Heart left ventricle (tissue), 16 donors: ENCODE data around the gene SLIT3. TPM values are rescaled to one million over a fixed set of nuclear protein-coding genes. Genes with fewer than 3 reads are reported as not detected.
A peak's percentile ranks its signal among the peaks of the same experiment; 100 is the strongest.

ENCODE experiments used
- ATAC-seq, 4 donors: fragments of 200-7000 bp; cut with Tn5 transposase; one replicate each; pipeline ENCODE4 v1.9.1; 2020 to 2022; ENCODE audit warnings: moderate library complexity in 4 of 4, mild to moderate bottlenecking in 3 of 4, moderate number of reproducible peaks in 1 of 4
- DNase-seq, 5 donors: peaks; one replicate each; pipeline ENCODE4 v3.0.0-alpha.2; 2020
- H3K27ac ChIP-seq, 12 donors: fragments of 200-600 bp; sonication (generic) in 4 of 12; one replicate each; pipeline versions ENCODE4 v1.5.0 to v1.8.0; 2016 to 2022; ENCODE audit warnings: mild to moderate bottlenecking in 2 of 12
- H3K27me3 ChIP-seq, 9 donors: fragments of 200-600 bp; sonication (generic) in 2 of 9; one replicate each; pipeline versions ENCODE4 v1.5.1 to v1.8.0; 2016 to 2022; ENCODE audit warnings: mild to moderate bottlenecking in 3 of 9
- H3K36me3 ChIP-seq, 9 donors: fragments of 200-600 bp; sonication (generic) in 2 of 9; one replicate each; pipeline versions ENCODE4 v1.5.0 to v1.8.0; 2018 to 2022; ENCODE audit warnings: mild to moderate bottlenecking in 2 of 9
- H3K4me1 ChIP-seq, 12 donors: fragments of 200-600 bp; sonication (generic) in 4 of 12; one replicate each; pipeline versions ENCODE4 v1.5.0 to v1.8.0; 2016 to 2022; ENCODE audit warnings: mild to moderate bottlenecking in 3 of 12
- H3K4me3 ChIP-seq, 12 donors: fragments of 200-600 bp; sonication (generic) in 4 of 12; one replicate each; pipeline versions ENCODE4 v1.5.0 to v1.8.0; 2017 to 2022; ENCODE audit warnings: mild to moderate bottlenecking in 9 of 12, moderate library complexity in 4 of 12
- H3K9me3 ChIP-seq, 12 donors: fragments of 200-600 bp; sonication (generic) in 4 of 12; one replicate each; pipeline versions ENCODE4 v1.5.0 to v1.8.0; 2016 to 2022; ENCODE audit warnings: mild to moderate bottlenecking in 1 of 12
- POLR2A ChIP-seq, 2 donors: fragments of 450-650 bp; IDR thresholded peaks; one replicate each; pipeline ENCODE4 v1.6.1; 2017; ENCODE audit warnings: antibody characterized with exemption in 2 of 2, mild to moderate bottlenecking in 2 of 2, moderate library complexity in 2 of 2
- WGBS, 4 donors: extraction: QIAGEN DNeasy Blood & Tissue Kit in 2 of 4; methylation state at CpG; one replicate each; pipeline versions ENCODE4 v1.1.5 to v1.1.7; 2013 to 2018; 5-methylcytosine and 5-hydroxymethylcytosine counted together
- intact Hi-C, 10 donors: fragments of 100-400 bp; cut with DNase I; formaldehyde crosslinking; loops; one replicate each; pipeline versions ENCODE4 v1.11.1 to v1.14.2; 2022
- polyA plus RNA-seq, 2 donors: library from polyadenylated mRNA; stranded (reverse); fragments of 200-250 nt; gene quantifications; one replicate each; pipeline ENCODE4 v1.2.3, GENCODE V29; 2013
- total RNA-seq, 9 donors: library from RNA; depleted of rRNA in 2 of 9; stranded (reverse); fragments of >200 nt in 2 of 9; fragmentation: NEBNext Ultra II Directional in 3 of 9; extraction: Animal tissue kit (Norgen Biotek cat#: 25700) in 3 of 9; gene quantifications; one replicate each; pipeline versions ENCODE4 v1.1.0 to v1.2.4, GENCODE V29; 2016 to 2023
- TF ChIP-seq, protein P1 (sequence below), 12 donors: fragments of 200-600 bp; sonication (generic) in 4 of 12; IDR thresholded peaks; one replicate each; pipeline versions ENCODE4 v1.5.0 to v1.8.0; 2018 to 2022; ENCODE audit warnings: antibody characterized with exemption in 12 of 12, mild to moderate bottlenecking in 5 of 12
- donor health status: ischemic (EF 13 %, LVEDD 7.1; RV severe dilation, severe dysfunction).
- donor health status: healthy with polysubstance abuse.
- donor health status: DM: no; HTN: yes; CAD: no.
- donor health status: DM: no; HTN: no; CAD: no.
- donor health status: ischemic (EF 25% LVEDD 6.9; RV normal size, moderate dysfunction).
- donor health status: ischemic (EF 25% LVEDD 5.7; RV mildly dilated, moderate dysfunction).
- donor health status: healthy.
- donor health status: DM: yes; HTN: yes; CAD: no.
- donor health status: ischemic (EF 35%, LVEDD 5.7; RV mildly dilated, moderate dysfunction).
- donor health status: nonischemic (EF 11% LVEDD 7.7; RV severe dilation, severe dysfunction).
- donor health status: DM: yes; HTN: yes; CAD: no.
- donor health status: PGD.
- donor health status: ischemic (EF 29% LVEDD 5.4; RV normal size, mild dysfunction).
- donor health status: nonischemic (EF 23%, LVEDD 6.1; RV moderate dilation, normal function).

The SLIT3 gene
- total and polyA plus RNA-seq, 11 donors = 2.3 to 40.3 (median 14.4) TPM

DNA sequence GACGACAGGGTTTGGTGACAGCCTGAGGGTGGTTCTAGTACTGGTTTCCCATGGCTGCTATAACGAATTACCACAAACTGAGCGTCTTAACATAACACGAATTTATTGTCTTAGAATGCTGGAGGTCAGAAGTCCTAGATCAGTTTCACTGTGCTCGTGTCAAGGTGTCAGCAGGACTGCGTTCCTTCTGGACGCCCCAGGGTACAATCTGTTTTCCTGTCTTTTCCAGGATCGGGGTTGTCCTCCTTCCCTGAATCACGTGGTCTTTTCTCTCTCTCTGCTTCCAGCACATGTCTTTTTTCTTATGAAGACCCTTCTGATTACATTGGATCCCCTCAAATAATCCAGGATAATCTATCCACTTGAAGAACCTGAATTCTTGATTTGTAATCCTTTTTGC, 430.0 kb downstream of the SLIT3 start:
- Histone ChIP-seq H3K27me3 (no peaks in the 10 kb centered on the region), H3K4me1 (peaks cover 0 to 5% (median 0%) of the 10 kb centered on the region in 12 donors), H3K9me3 (no peaks in the 10 kb centered on the region), H3K36me3 (no peaks in the 10 kb centered on the region), H3K27ac (no peak overlapping the region), H3K4me3 (no peak overlapping the region)
- ATAC-seq (no peak), DNase-seq (no peak)
- intact Hi-C loops = loop anchor here in 3 of 10 donors (5.0 to 10.0 kb wide), 4 partner anchors 124 to 166 kb away; no protein-coding TSS in a partner anchor
- 77 to 89% (median 85%) methylated on average over 9 of the region's 9 CpGs for WGBS, 4 donors
- TF ChIP-seq POLR2A (IDR thresholded peaks at IDR 0.05) = no peak
- TF ChIP-seq, protein P1, sequence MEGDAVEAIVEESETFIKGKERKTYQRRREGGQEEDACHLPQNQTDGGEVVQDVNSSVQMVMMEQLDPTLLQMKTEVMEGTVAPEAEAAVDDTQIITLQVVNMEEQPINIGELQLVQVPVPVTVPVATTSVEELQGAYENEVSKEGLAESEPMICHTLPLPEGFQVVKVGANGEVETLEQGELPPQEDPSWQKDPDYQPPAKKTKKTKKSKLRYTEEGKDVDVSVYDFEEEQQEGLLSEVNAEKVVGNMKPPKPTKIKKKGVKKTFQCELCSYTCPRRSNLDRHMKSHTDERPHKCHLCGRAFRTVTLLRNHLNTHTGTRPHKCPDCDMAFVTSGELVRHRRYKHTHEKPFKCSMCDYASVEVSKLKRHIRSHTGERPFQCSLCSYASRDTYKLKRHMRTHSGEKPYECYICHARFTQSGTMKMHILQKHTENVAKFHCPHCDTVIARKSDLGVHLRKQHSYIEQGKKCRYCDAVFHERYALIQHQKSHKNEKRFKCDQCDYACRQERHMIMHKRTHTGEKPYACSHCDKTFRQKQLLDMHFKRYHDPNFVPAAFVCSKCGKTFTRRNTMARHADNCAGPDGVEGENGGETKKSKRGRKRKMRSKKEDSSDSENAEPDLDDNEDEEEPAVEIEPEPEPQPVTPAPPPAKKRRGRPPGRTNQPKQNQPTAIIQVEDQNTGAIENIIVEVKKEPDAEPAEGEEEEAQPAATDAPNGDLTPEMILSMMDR (IDR thresholded peaks at IDR 0.05) = no peak

DNA sequence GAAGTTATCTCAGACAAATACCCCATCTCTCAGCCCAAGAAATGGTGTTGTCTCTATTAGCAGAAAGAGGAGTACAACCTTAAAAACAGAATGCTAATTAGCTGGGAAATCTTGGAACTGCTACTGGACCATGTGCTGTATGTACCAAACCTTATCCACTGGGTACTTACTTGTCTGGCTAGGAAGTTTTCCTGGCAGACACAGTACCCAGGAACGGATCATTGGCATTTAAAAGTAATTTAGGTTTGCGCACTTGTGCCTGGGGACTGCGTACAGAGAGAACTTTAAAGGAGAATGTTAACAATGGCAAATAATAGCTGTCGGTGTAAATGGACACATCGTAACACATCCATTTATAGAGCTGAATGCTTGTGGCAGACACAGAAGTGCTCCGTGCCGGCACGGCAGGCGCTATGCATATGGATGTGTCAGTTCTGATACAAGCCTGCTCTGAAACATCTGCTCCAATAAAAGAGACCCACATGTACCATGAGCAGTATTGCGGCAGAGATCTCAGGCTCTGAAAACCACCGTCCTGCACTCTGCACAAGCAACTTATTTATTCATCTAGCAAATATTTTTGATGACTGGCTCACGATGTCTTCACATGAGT, 431.2 kb downstream of the SLIT3 start:
- Histone ChIP-seq H3K36me3 (no peaks in the 10 kb centered on the region), H3K9me3 (no peaks in the 10 kb centered on the region), H3K27ac (peak overlapping the region in 7 of 12 donors; percentile 2 to 71 (median 50)), H3K4me1 (peaks cover 0 to 5% (median 0%) of the 10 kb centered on the region in 12 donors), H3K4me3 (peak overlapping the region in 4 of 12 donors; percentile 2 to 24 (median 15)), H3K27me3 (no peaks in the 10 kb centered on the region)
- intact Hi-C loops = loop anchor here in 3 of 10 donors (5.0 to 10.0 kb wide), 4 partner anchors 122 to 165 kb away; no protein-coding TSS in a partner anchor
- DNase-seq (peak in 2 of 5 donors; percentile 31 to 67), ATAC-seq (peak; percentile 90 to 97 (median 96))
- WGBS, 4 donors = 46 to 58% (median 52%) methylated on average over 12 of the region's 12 CpGs
- TF ChIP-seq, protein P1 (IDR thresholded peaks at IDR 0.05) = no peak
- no peak for TF ChIP-seq POLR2A (IDR thresholded peaks at IDR 0.05)

DNA sequence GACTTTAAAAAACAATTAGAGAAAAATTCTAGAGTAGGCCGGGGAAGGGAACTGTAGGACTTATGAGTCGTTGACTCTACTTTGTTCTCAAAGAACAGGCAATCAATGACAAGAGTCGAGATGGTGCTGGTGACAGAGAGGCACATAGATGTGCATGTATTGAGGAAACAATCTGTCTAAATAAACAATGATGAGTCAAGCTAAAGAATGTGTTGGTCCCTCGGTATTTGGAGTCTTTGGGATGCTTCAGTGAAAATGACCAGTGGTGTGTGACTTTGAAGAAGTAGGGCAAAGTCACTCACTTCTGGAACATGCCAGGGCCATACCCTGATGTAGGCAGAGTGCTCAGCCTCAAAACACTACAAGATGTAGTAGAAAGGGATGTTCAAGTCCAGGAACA, 433.7 kb downstream of the SLIT3 start:
- ATAC-seq = no peak
- TF ChIP-seq, protein P1 (IDR thresholded peaks at IDR 0.05) = no peak
- no peak for TF ChIP-seq POLR2A (IDR thresholded peaks at IDR 0.05)
- H3K4me1 ChIP-seq = peaks cover 0 to 5% (median 0%) of the 10 kb centered on the region in 12 donors
- no peaks in the 10 kb centered on the region for H3K27me3 ChIP-seq
- no peaks in the 10 kb centered on the region for H3K9me3 ChIP-seq
- no peaks in the 10 kb centered on the region for H3K36me3 ChIP-seq
- H3K27ac ChIP-seq = no peak overlapping the region
- no peak for DNase-seq
- 80 to 92% (median 85%) methylated on average over 4 of the region's 4 CpGs for WGBS, 4 donors
- no peak overlapping the region for H3K4me3 ChIP-seq
- intact Hi-C loops = no loop called here

DNA sequence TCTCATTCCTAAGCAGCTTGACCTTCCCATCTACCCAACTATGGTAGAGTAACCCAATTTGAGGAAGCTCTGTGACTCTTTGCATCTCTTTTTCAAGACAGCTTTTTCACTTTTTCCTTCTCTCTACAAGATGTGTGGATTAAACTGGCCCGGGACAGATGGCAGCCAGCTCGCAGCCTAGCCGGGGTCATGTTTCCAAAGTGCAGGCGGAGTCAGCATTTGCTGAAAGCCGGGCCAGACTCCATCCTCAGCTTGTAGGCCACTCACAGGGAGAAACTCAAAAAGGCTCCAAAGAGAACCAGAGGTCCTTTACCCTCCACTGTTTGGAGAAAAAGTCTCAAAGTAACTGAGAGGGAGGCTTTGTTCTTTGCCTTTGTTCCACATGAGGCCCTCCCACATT, 435.0 kb downstream of the SLIT3 start:
- WGBS, 4 donors = 50 to 67% (median 55%) methylated on average over 5 of the region's 5 CpGs
- H3K27ac ChIP-seq = no peak overlapping the region
- H3K27me3 ChIP-seq = no peaks in the 10 kb centered on the region
- no peak for DNase-seq
- H3K9me3 ChIP-seq = no peaks in the 10 kb centered on the region
- no peaks in the 10 kb centered on the region for H3K36me3 ChIP-seq
- no peak for TF ChIP-seq POLR2A (IDR thresholded peaks at IDR 0.05)
- TF ChIP-seq, protein P1 (IDR thresholded peaks at IDR 0.05) = no peak
- no peak overlapping the region for H3K4me3 ChIP-seq
- ATAC-seq = no peak
- peaks cover 0 to 5% (median 0%) of the 10 kb centered on the region in 12 donors for H3K4me1 ChIP-seq
- intact Hi-C loops = no loop called here
